ENCODE data around the gene GINS2. TPM values are rescaled to one million over a fixed set of nuclear protein-coding genes. Genes with fewer than 3 reads are reported as not detected.

The GINS2 gene
- total RNA-seq, 1 experiment from 2014 or later: 38.0 TPM

DNA sequence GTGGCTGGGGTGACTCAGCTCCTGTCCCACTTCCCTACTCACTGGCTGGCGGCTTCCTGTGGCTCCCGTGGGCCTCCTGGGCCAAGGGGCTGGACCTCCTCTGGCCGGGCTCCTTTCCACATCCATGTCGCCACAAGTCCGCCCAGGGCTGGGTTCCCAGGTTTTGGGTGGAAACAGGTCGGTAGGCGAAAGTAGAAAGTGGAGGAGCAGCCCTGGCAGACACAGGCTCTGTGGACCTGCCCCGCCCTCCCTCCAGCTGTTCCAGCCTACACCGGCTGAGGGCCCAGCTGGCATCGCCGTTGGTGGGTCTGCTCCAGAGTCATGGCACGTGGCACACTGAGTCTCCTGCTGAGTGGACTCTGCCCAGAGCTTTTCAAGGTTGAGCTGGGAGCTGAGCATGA is 47.0 kb downstream of the GINS2 start:
- no peaks in the 10 kb centered on the region for H3K27me3 Mint-ChIP-seq (ENCODE audit: low read depth)
- CTCF ChIA-PET: interaction anchor here (1.1 to 2.5 kb wide), 2 partner anchors 14 to 25 kb away, joined by 3 to 10 read pairs; no protein-coding TSS in a partner anchor

GRCh38 chr16:85641305-85641704 is 47.4 kb downstream of the GINS2 start:
- CTCF ChIA-PET: interaction anchor here (1.1 to 2.5 kb wide), 2 partner anchors 13 to 25 kb away, joined by 3 to 10 read pairs; no protein-coding TSS in a partner anchor

More for the DNA sequence above, 47.0 kb downstream of the GINS2 start:
- H3K9me3 Mint-ChIP-seq: no peaks in the 10 kb centered on the region
- no peak overlapping the region for H3K27ac Mint-ChIP-seq
- no peak overlapping the region for H3K4me3 Mint-ChIP-seq
- ATAC-seq: no peak
- POLR2A ChIA-PET: no interaction called here
- H3K36me3 Mint-ChIP-seq: no peaks in the 10 kb centered on the region
- H3K4me1 Mint-ChIP-seq: no peaks in the 10 kb centered on the region; the same call in 1 of the 2 replicates
- DNase-seq (ENCODE audit: low spot score): no peak
- TF ChIP-seq SOX15 (CRISPR knock-in tag; IDR thresholded peaks at IDR 0.05) (no peak), MXD4 (CRISPR knock-in tag; IDR thresholded peaks at IDR 0.05; ENCODE audit: borderline replicate concordance) (no peak), OVOL2 (CRISPR knock-in tag; IDR thresholded peaks at IDR 0.05; ENCODE audit: borderline replicate concordance) (no peak), ESRRA (CRISPR knock-in tag; IDR thresholded peaks at IDR 0.05; ENCODE audit: borderline replicate concordance) (no peak), ATF1 (CRISPR knock-in tag; IDR thresholded peaks at IDR 0.05) (no peak), CBFB (CRISPR knock-in tag; IDR thresholded peaks at IDR 0.05; ENCODE audit: low read depth) (no peak), IRF2 (CRISPR knock-in tag; IDR thresholded peaks at IDR 0.05; ENCODE audit: borderline replicate concordance, low read depth) (no peak), KAT7 (CRISPR knock-in tag; IDR thresholded peaks at IDR 0.05; ENCODE audit: borderline replicate concordance) (no peak)
- TF ChIP-seq, protein P1, sequence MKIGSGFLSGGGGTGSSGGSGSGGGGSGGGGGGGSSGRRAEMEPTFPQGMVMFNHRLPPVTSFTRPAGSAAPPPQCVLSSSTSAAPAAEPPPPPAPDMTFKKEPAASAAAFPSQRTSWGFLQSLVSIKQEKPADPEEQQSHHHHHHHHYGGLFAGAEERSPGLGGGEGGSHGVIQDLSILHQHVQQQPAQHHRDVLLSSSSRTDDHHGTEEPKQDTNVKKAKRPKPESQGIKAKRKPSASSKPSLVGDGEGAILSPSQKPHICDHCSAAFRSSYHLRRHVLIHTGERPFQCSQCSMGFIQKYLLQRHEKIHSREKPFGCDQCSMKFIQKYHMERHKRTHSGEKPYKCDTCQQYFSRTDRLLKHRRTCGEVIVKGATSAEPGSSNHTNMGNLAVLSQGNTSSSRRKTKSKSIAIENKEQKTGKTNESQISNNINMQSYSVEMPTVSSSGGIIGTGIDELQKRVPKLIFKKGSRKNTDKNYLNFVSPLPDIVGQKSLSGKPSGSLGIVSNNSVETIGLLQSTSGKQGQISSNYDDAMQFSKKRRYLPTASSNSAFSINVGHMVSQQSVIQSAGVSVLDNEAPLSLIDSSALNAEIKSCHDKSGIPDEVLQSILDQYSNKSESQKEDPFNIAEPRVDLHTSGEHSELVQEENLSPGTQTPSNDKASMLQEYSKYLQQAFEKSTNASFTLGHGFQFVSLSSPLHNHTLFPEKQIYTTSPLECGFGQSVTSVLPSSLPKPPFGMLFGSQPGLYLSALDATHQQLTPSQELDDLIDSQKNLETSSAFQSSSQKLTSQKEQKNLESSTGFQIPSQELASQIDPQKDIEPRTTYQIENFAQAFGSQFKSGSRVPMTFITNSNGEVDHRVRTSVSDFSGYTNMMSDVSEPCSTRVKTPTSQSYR (CRISPR knock-in tag; IDR thresholded peaks at IDR 0.05): no peak

More at GRCh38 chr16:85641305-85641704, 47.4 kb downstream of the GINS2 start:
- POLR2A ChIA-PET: no interaction called here
- H3K36me3 Mint-ChIP-seq: no peaks in the 10 kb centered on the region
- DNase-seq (ENCODE audit: low spot score) (no peak), ATAC-seq (no peak)
- H3K4me3 Mint-ChIP-seq: no peak overlapping the region
- TF ChIP-seq, protein P2, sequence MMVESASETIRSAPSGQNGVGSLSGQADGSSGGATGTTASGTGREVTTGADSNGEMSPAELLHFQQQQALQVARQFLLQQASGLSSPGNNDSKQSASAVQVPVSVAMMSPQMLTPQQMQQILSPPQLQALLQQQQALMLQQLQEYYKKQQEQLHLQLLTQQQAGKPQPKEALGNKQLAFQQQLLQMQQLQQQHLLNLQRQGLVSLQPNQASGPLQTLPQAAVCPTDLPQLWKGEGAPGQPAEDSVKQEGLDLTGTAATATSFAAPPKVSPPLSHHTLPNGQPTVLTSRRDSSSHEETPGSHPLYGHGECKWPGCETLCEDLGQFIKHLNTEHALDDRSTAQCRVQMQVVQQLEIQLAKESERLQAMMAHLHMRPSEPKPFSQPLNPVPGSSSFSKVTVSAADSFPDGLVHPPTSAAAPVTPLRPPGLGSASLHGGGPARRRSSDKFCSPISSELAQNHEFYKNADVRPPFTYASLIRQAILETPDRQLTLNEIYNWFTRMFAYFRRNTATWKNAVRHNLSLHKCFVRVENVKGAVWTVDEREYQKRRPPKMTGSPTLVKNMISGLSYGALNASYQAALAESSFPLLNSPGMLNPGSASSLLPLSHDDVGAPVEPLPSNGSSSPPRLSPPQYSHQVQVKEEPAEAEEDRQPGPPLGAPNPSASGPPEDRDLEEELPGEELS (CRISPR knock-in tag; IDR thresholded peaks at IDR 0.05): no peak
- TF ChIP-seq, protein P3, sequence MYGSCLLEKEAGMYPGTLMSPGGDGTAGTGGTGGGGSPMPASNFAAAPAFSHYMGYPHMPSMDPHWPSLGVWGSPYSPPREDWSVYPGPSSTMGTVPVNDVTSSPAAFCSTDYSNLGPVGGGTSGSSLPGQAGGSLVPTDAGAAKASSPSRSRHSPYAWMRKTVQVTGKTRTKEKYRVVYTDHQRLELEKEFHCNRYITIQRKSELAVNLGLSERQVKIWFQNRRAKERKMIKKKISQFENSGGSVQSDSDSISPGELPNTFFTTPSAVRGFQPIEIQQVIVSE (CRISPR knock-in tag; IDR thresholded peaks at IDR 0.05; ENCODE audit: borderline replicate concordance): no peak
- TF ChIP-seq KAT7 (CRISPR knock-in tag; IDR thresholded peaks at IDR 0.05; ENCODE audit: borderline replicate concordance) (no peak), ZNF532 (CRISPR knock-in tag; IDR thresholded peaks at IDR 0.05; ENCODE audit: borderline replicate concordance) (no peak), ZNF138 (CRISPR knock-in tag; conservative IDR thresholded peaks at IDR 0.05) (no peak)
- no peaks in the 10 kb centered on the region for H3K27me3 Mint-ChIP-seq (ENCODE audit: low read depth)
- H3K4me1 Mint-ChIP-seq: no peaks in the 10 kb centered on the region; the same call in 1 of the 2 replicates
- H3K27ac Mint-ChIP-seq: no peak overlapping the region
- H3K9me3 Mint-ChIP-seq: no peaks in the 10 kb centered on the region
